H1 (cell line): ENCODE data around the gene PDCD6IP. TPM values are rescaled to one million over a fixed set of nuclear protein-coding genes. Genes with fewer than 3 reads are reported as not detected.

ENCODE experiments used
- CTCF ChIA-PET: fragments of 300-600 bp; sonication (Branson Sonifier 250); formaldehyde crosslinking; loops from one replicate; lab custom pipeline; 2021; ENCODE audit not compliant: partially characterized antibody; lab: Charles Lee
- POLR2A ChIA-PET: fragments of 300-600 bp; sonication (Branson Sonifier 250); formaldehyde crosslinking; loops from one replicate; lab custom pipeline; 2021; ENCODE audit warnings: inconsistent platforms; ENCODE audit not compliant: partially characterized antibody; lab: Charles Lee
- DNase-seq, 2 experiments: peaks; one replicate each; pipeline versions ENCODE4 v3.0.0 to v3.0.0-alpha.2; 2010 to 2022; ENCODE audit warnings: low spot score in 2 of 2, low read depth in 1 of 2, mixed read lengths in 1 of 2
- FAIRE-seq: peaks from 2 replicates; lab custom pipeline; 2011; peaks lifted over from hg19 to GRCh38; lab: Jason Lieb, UNC
- H2AFZ ChIP-seq: 2 replicates; pipeline ENCODE4 v1.8.1; 2012; ENCODE audit warnings: low read length, inconsistent platforms
- H2AK5ac ChIP-seq: 2 replicates; pipeline ENCODE4 v1.6.1; 2013; ENCODE audit warnings: low read depth, low read length
- H2BK120ac ChIP-seq: replicated peaks from 2 replicates; pipeline ENCODE3; 2013; ENCODE audit warnings: low read depth, low read length, inconsistent platforms
- H2BK12ac ChIP-seq: 2 replicates; pipeline ENCODE4 v1.6.1; 2013; ENCODE audit warnings: low read depth, low read length
- H2BK15ac ChIP-seq: 2 replicates; pipeline ENCODE4 v1.6.1; 2013; ENCODE audit warnings: low read length
- H2BK20ac ChIP-seq: 2 replicates; pipeline ENCODE4 v1.6.1; 2013; ENCODE audit warnings: low read length
- H2BK5ac ChIP-seq: 2 replicates; pipeline ENCODE4 v1.6.1; 2013; ENCODE audit warnings: low read depth, low read length
- H3K14ac ChIP-seq: 2 replicates; pipeline ENCODE4 v1.6.1; 2013; ENCODE audit warnings: inconsistent platforms; ENCODE audit not compliant: insufficient read length
- H3K18ac ChIP-seq: 2 replicates; pipeline ENCODE4 v1.6.1; 2013; ENCODE audit warnings: low read length; ENCODE audit errors: extremely low read depth
- H3K23ac ChIP-seq: 2 replicates; pipeline ENCODE4 v1.6.1; 2013; ENCODE audit warnings: inconsistent platforms; ENCODE audit not compliant: insufficient read length
- H3K23me2 ChIP-seq: 2 replicates; pipeline ENCODE4 v1.6.1; 2013; ENCODE audit warnings: low read depth, low read length
- H3K27ac ChIP-seq: 2 replicates; pipeline ENCODE4 v1.6.1; 2011; ENCODE audit warnings: low read depth, low read length, inconsistent platforms
- H3K27me3 ChIP-seq, 4 experiments: replicated peaks in 1 of 4; 1 replicate in 1 of 4; 2 replicates in 3 of 4; pipeline versions ENCODE4 v1.6.1 to v1.8.1; 2011 to 2013; ENCODE audit warnings: low read length in 3 of 4, mild to moderate bottlenecking in 3 of 4, inconsistent platforms in 2 of 4, mixed read lengths in 2 of 4, moderate library complexity in 1 of 4; ENCODE audit not compliant: control insufficient read depth in 3 of 4, insufficient read depth in 3 of 4; ENCODE audit errors: extremely low read depth in 1 of 4
- H3K36me3 ChIP-seq, 4 experiments: 2 replicates each; pipeline versions ENCODE4 v1.6.1 to v1.8.1; 2011 to 2013; ENCODE audit warnings: mild to moderate bottlenecking in 4 of 4, low read length in 3 of 4, moderate library complexity in 2 of 4, control low read depth in 1 of 4, inconsistent platforms in 1 of 4; ENCODE audit not compliant: insufficient read depth in 4 of 4, control insufficient read depth in 2 of 4
- H3K4ac ChIP-seq: replicated peaks from 2 replicates; pipeline ENCODE3; 2013; ENCODE audit warnings: low read length, low read depth, mixed read lengths, inconsistent platforms; ENCODE audit not compliant: insufficient read length
- H3K4me1 ChIP-seq, 4 experiments: replicated peaks in 1 of 4; 1 replicate in 1 of 4; 2 replicates in 3 of 4; pipeline versions ENCODE4 v1.6.1 to v1.8.1; 2011 to 2013; ENCODE audit warnings: low read length in 3 of 4, inconsistent platforms in 2 of 4, mixed read lengths in 1 of 4; ENCODE audit not compliant: insufficient read depth in 4 of 4, control insufficient read depth in 3 of 4
- H3K4me2 ChIP-seq, 2 experiments: 2 replicates each; pipeline versions ENCODE4 v1.6.1 to v1.8.1; 2011 to 2013; ENCODE audit warnings: low read depth in 2 of 2, low read length in 2 of 2, control low read depth in 1 of 2, inconsistent platforms in 1 of 2, mild to moderate bottlenecking in 1 of 2; ENCODE audit not compliant: insufficient read depth in 1 of 2
- H3K4me3 ChIP-seq, 4 experiments: fragments of 200-600, 300-600 bp in 1 of 4; sonication (generic), shearing (Covaris generic), sonication (Bioruptor Twin) in 1 of 4; 2 replicates each; pipeline versions ENCODE4 v1.5.1 to v1.8.1; 2011 to 2016; ENCODE audit warnings: low read length in 4 of 4, low read depth in 3 of 4, control low read depth in 2 of 4, inconsistent platforms in 2 of 4, mild to moderate bottlenecking in 2 of 4, mixed read lengths in 1 of 4, moderate library complexity in 1 of 4; ENCODE audit not compliant: insufficient read depth in 2 of 4; ENCODE audit errors: extremely low read depth in 1 of 4
- H3K56ac ChIP-seq: replicated peaks from 2 replicates; pipeline ENCODE3; 2013; ENCODE audit warnings: low read depth, mild to moderate bottlenecking, mixed read lengths, low read length, inconsistent platforms; ENCODE audit not compliant: insufficient read length
- H3K79me1 ChIP-seq: 2 replicates; pipeline ENCODE4 v1.6.1; 2013; ENCODE audit warnings: low read depth, low read length, control low read depth
- H3K79me2 ChIP-seq, 2 experiments: 2 replicates each; pipeline versions ENCODE4 v1.6.1 to v1.8.1; 2012 to 2013; ENCODE audit warnings: low read length in 2 of 2, mild to moderate bottlenecking in 2 of 2, inconsistent platforms in 1 of 2; ENCODE audit not compliant: insufficient read depth in 2 of 2, control insufficient read depth in 1 of 2
- H3K9ac ChIP-seq, 4 experiments: replicated peaks in 1 of 4; 1 replicate in 1 of 4; 2 replicates in 3 of 4; pipeline versions ENCODE4 v1.6.1 to v1.8.1; 2011 to 2013; ENCODE audit warnings: low read depth in 3 of 4, low read length in 3 of 4, control low read depth in 2 of 4, mild to moderate bottlenecking in 2 of 4, moderate library complexity in 2 of 4, inconsistent platforms in 1 of 4; ENCODE audit errors: extremely low read depth in 1 of 4
- H3K9me3 ChIP-seq, 2 experiments: 2 replicates each; pipeline versions ENCODE4 v1.6.1 to v1.8.1; 2012 to 2013; ENCODE audit warnings: mild to moderate bottlenecking in 2 of 2, moderate library complexity in 2 of 2, control low read depth in 1 of 2, inconsistent platforms in 1 of 2, low read depth in 1 of 2, low read length in 1 of 2, mixed read lengths in 1 of 2; ENCODE audit not compliant: insufficient read depth in 2 of 2
- H4K20me1 ChIP-seq, 2 experiments: replicated peaks in 1 of 2; 2 replicates each; pipeline versions ENCODE3 to v1.8.1; 2011 to 2013; ENCODE audit warnings: inconsistent platforms in 2 of 2, low read length in 2 of 2, mild to moderate bottlenecking in 1 of 2; ENCODE audit not compliant: insufficient read depth in 2 of 2, control insufficient read depth in 1 of 2
- H4K5ac ChIP-seq: 2 replicates; pipeline ENCODE4 v1.6.1; 2013; ENCODE audit warnings: low read length, low read depth, mixed read lengths, inconsistent platforms; ENCODE audit not compliant: insufficient read length
- H4K8ac ChIP-seq: 2 replicates; pipeline ENCODE4 v1.8.0; 2013; ENCODE audit warnings: mild to moderate bottlenecking, moderate library complexity, low read length, inconsistent platforms; ENCODE audit not compliant: insufficient read depth; ENCODE audit errors: extremely low read depth
- H4K91ac ChIP-seq: replicated peaks from 2 replicates; pipeline ENCODE3; 2013; ENCODE audit warnings: low read length, mixed read lengths, inconsistent platforms; ENCODE audit not compliant: insufficient read length
- JUND ChIP-seq: IDR thresholded peaks from 2 replicates; pipeline ENCODE4 v1.6.1; 2011; ENCODE audit warnings: mild to moderate bottlenecking, improper control_type of control experiment, low read length
- RAD21 ChIP-seq, 2 experiments: IDR thresholded peaks in 1 of 2; conservative IDR thresholded peaks in 1 of 2; 2 replicates each; pipeline ENCODE4 v1.6.1; 2011; ENCODE audit warnings: low read depth in 2 of 2, low read length in 2 of 2, improper control_type of control experiment in 1 of 2, inconsistent platforms in 1 of 2, mild to moderate bottlenecking in 1 of 2, moderate library complexity in 1 of 2
- RBBP5 ChIP-seq: IDR thresholded peaks from 2 replicates; pipeline ENCODE4 v1.7.1; 2012; ENCODE audit warnings: low read depth, mild to moderate bottlenecking, inconsistent platforms, low read length, moderate library complexity, borderline replicate concordance
- RXRA ChIP-seq: IDR thresholded peaks from 2 replicates; pipeline ENCODE4 v1.6.1; 2011; ENCODE audit warnings: low read depth, mild to moderate bottlenecking, low read length, moderate library complexity; ENCODE audit not compliant: insufficient read depth
- SAP30 ChIP-seq: fragments of 300-600 bp; sonication (generic); IDR thresholded peaks from 2 replicates; pipeline ENCODE4 v1.7.1; 2012; ENCODE audit warnings: low read length, moderate library complexity, mild to moderate bottlenecking, inconsistent platforms; ENCODE audit not compliant: insufficient read depth, insufficient replicate concordance
- SIN3A ChIP-seq, 2 experiments: IDR thresholded peaks in 1 of 2; conservative IDR thresholded peaks in 1 of 2; 2 replicates each; pipeline ENCODE4 v1.6.1; 2011 to 2012; ENCODE audit warnings: low read length in 2 of 2, improper control_type of control experiment in 1 of 2, low read depth in 1 of 2, mild to moderate bottlenecking in 1 of 2
- SP2 ChIP-seq: IDR thresholded peaks from 2 replicates; pipeline ENCODE4 v1.6.1; 2012; ENCODE audit warnings: mild to moderate bottlenecking, low read length, inconsistent platforms
- TCF12 ChIP-seq: IDR thresholded peaks from 2 replicates; pipeline ENCODE4 v1.6.1; 2011; ENCODE audit warnings: low read depth, mild to moderate bottlenecking, low read length
- WGBS, 2 experiments: shearing (Covaris generic) in 1 of 2; methylation state at CpG; one replicate each; pipeline versions ENCODE4 v1.1.6 to v1.1.7; 2013 to 2015; ENCODE audit warnings: low lambda C conversion rate in 2 of 2, mixed read lengths in 2 of 2, inconsistent platforms in 1 of 2, low coverage in 1 of 2, missing lambda C conversion rate in 1 of 2; ENCODE audit not compliant: insufficient replicate concordance in 2 of 2, insufficient coverage in 1 of 2, insufficient read length in 1 of 2; ENCODE audit errors: extremely low coverage in 1 of 2, missing lambda C conversion rate in 1 of 2; 5-methylcytosine and 5-hydroxymethylcytosine counted together
- polyA plus RNA-seq, 7 experiments: library from polyadenylated mRNA; depleted of rRNA in 3 of 7; stranded (reverse) in 5 of 7; unstranded in 2 of 7; fragments of >200 nt in 5 of 7; fragments of 200-250 nt in 2 of 7; gene quantifications; 1 replicate in 5 of 7; 2 replicates in 1 of 7; 4 replicates in 1 of 7; pipeline versions ENCODE4 v1.2.1 to v1.2.3, GENCODE V29; 2011 to 2013; ENCODE audit warnings: missing spikeins in 2 of 7, mixed read lengths in 2 of 7
- total RNA-seq: library from RNA; stranded (reverse); fragmentation: NEBNext Ultra II Directional; extraction: Animal tissue kit (Norgen Biotek cat#: 25700); gene quantifications from 2 replicates; pipeline ENCODE4 v1.2.1, GENCODE V29; 2021

Gene PDCD6IP
- total and polyA plus RNA-seq, 2 of the 8 experiments (the other 6 are each of a cell fraction or from before 2014, with no cell fraction given) = 61.7 to 155 TPM

DNA sequence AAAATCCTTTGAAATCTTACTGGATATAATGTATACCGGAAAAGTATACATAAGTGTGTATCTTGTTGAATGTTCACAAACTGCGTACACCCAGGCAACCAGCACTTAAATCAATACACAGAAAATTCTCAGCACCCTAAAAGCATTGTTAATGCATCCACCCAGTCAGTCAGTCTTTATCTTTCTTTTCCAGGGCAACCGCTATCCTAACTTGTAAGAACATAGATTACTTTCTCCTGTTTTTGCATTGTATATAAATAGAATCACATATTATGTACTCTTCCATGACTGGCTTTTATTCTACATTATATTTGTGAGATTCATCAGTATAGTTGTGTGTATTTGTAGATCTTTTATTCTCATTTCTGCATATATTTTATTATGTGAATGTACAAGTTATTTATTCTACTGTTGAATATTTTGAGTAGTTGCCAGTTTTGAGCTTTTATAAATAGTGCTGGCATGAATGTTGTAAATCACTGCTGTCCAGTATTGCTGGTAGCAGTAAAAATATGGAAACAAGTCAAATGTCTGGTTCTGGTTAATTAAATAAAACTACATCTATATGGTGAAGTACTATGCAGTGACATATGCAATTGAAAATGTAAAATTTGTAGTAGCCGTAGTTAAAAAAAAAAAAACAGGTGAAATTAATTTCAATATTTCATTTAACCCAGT is 62.1 kb downstream of the PDCD6IP start:
- no peak overlapping the region for H3K4ac ChIP-seq
- POLR2A ChIA-PET = no interaction called here
- H3K9me3 ChIP-seq = no peaks in the 10 kb centered on the region
- no peaks in the 10 kb centered on the region for H3K79me1 ChIP-seq
- H4K8ac ChIP-seq = no peak overlapping the region
- H3K14ac ChIP-seq = no peak overlapping the region
- no peaks in the 10 kb centered on the region for H4K20me1 ChIP-seq
- no peak for FAIRE-seq
- H2BK12ac ChIP-seq = no peak overlapping the region
- no peak overlapping the region for H3K4me3 ChIP-seq
- no peak overlapping the region for H3K56ac ChIP-seq
- CTCF ChIA-PET = no interaction called here
- no peak overlapping the region for H2BK20ac ChIP-seq
- no peak overlapping the region for H2BK120ac ChIP-seq
- H2BK5ac ChIP-seq = no peak overlapping the region
- no peak overlapping the region for H3K9ac ChIP-seq
- H3K18ac ChIP-seq = no peak overlapping the region
- WGBS, 2 experiments = 86% methylated on average over 4 of the region's 4 CpGs; no CpG with 5 or more reads in 1 of the 2 experiments
- no peak overlapping the region for H2AK5ac ChIP-seq
- no peak overlapping the region for H3K27ac ChIP-seq
- no peak overlapping the region for H4K91ac ChIP-seq
- H2AFZ ChIP-seq = no peak overlapping the region
- no peak overlapping the region for H3K23ac ChIP-seq
- no peaks in the 10 kb centered on the region for H3K4me1 ChIP-seq
- H3K23me2 ChIP-seq = no peaks in the 10 kb centered on the region
- no peak overlapping the region for H2BK15ac ChIP-seq
- DNase-seq = no peak
- H4K5ac ChIP-seq = no peak overlapping the region
- TF ChIP-seq RAD21 (IDR thresholded peaks at IDR 0.05 in 1 of 2, conservative IDR thresholded peaks at IDR 0.05 in 1 of 2; ENCODE audit: low read depth in 2 of 2, low read length in 2 of 2) = no peak
- TF ChIP-seq SAP30 = no peak
- no peak for TF ChIP-seq JUND
- TF ChIP-seq SP2 = no peak
- TF ChIP-seq SIN3A (conservative IDR thresholded peaks at IDR 0.05 in 1 of 2, IDR thresholded peaks at IDR 0.05 in 1 of 2; ENCODE audit: low read depth in 1 of 2, low read length in 2 of 2) = no peak
- no peak for TF ChIP-seq RBBP5
- no peak for TF ChIP-seq TCF12
- no peak for TF ChIP-seq RXRA
- H3K36me3 ChIP-seq = peaks cover 2 to 32% (median 7%) of the 10 kb centered on the region in 4 experiments; a peak in 6 of 8 replicates
- H3K79me2 ChIP-seq = no peaks in the 10 kb centered on the region
- H3K4me2 ChIP-seq = no peak overlapping the region
- H3K27me3 ChIP-seq = no peaks in the 10 kb centered on the region
